GM23248 (cell line): ENCODE data around the gene EBF3.

Experiments
- EZH2 ChIP-seq: fragments of 200-600 bp; sonication (generic); IDR thresholded peaks from 2 replicates; pipeline ENCODE4 v1.6.1; 2018; ENCODE audit warnings: antibody characterized with exemption, mild to moderate bottlenecking; ENCODE audit not compliant: insufficient read depth, poor library complexity, severe bottlenecking
- EZH2phosphoT487 ChIP-seq: fragments of 200-600 bp; sonication (generic); IDR thresholded peaks from 2 replicates; pipeline ENCODE4 v1.6.1; 2018; ENCODE audit warnings: antibody characterized with exemption, moderate library complexity, mild to moderate bottlenecking, low read depth; ENCODE audit not compliant: insufficient read depth

GRCh38 chr10:129964611-129965424, 744 bp upstream of the EBF3 start:
- peak; percentile 50 for TF ChIP-seq EZH2
- TF ChIP-seq EZH2phosphoT487: 0 out of 2 replicates have a peak, but pooled peaks have one; percentile 43
